Upper lobe of left lung (tissue), 4 donors: ENCODE measurements around the gene HSPBP1.

ENCODE experiments used
- CTCF ChIP-seq, 6 experiments: fragments of 450-650 bp in 4 of 6; fragments of 200-600 bp in 2 of 6; sonication (generic) in 2 of 6; IDR thresholded peaks; one replicate each; pipeline ENCODE4 v1.5.1; 2016 to 2019; ENCODE audit warnings: antibody characterized with exemption in 6 of 6
- EP300 ChIP-seq, 4 donors: sonication (generic); formaldehyde crosslinking; IDR thresholded peaks; one replicate each; pipeline ENCODE4 v1.5.1; 2017; ENCODE audit warnings: antibody characterized with exemption in 4 of 4, control low read depth in 2 of 4
- POLR2A ChIP-seq, 4 donors: fragments of 450-650 bp; IDR thresholded peaks; one replicate each; pipeline ENCODE4 v1.5.1; 2016 to 2017; ENCODE audit warnings: antibody characterized with exemption in 4 of 4, mild to moderate bottlenecking in 2 of 4
- POLR2AphosphoS5 ChIP-seq, 2 donors: sonication (generic); formaldehyde crosslinking; IDR thresholded peaks; one replicate each; pipeline ENCODE4 v1.5.1; 2017; ENCODE audit warnings: antibody characterized with exemption in 2 of 2

GRCh38 chr19:55322204-55322885, 42.4 kb upstream of the HSPBP1 start:
- TF ChIP-seq EP300 (IDR thresholded peaks at IDR 0.05), result no peak
- no peak for TF ChIP-seq CTCF (IDR thresholded peaks at IDR 0.05)
- no peak for TF ChIP-seq POLR2A (IDR thresholded peaks at IDR 0.05)
- TF ChIP-seq POLR2AphosphoS5 (IDR thresholded peaks at IDR 0.05), result no peak
